ENCODE results near the gene CCDC169.

Gene CCDC169

DNA sequence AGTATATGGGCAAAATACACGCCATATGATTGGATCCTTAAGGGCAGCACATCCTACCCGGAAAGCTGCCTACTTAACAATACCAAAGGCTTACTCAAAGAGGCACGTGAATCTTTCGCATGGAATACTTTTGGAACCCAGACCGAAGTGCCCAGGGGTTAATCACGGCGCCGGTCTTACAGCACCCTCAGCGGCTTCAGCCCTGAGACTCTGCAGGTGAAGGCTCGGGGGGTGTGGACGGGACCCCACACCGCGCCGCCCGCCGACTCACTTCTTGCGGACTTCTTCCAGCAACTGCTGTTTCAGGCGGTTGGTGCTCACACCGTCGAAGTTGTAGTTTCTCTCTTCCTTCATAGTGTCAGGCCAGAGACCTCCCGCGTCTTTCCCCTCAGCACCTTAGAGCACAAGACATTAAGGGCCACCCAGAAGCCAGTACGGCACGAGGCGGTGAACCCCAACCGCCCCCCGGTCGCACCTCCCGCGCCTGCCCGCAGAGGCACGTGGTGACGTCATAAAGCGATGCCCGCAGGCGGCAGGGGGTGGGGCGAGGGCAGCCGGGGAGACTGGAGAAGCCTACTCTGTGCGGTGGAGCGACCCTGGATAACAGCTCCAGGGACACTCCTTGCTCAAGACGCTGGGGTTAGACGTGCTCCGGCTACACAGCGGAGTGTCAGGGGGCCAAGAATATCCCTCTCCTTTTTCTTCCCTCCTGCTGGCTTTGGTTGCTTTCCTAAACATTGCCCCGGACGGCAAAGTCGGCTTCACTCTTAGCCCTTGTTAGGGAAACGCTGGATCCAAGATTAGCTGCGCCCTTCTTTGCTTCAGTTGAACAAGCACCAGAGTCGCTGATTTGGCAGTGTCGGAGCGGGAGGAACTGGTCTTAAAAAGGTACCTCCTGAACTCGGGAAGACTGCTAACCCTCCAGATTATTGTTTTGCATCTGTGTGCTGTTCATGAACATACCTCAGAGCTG lies at the start of gene CCDC169:
Gene CCDC169, minus strand, starts transcription at position 449 of the 973 bp plus-strand sequence. Its CDS starts 95 bp downstream, at position 354.
- Histone ChIP-seq H3K4me1 (ENCODE audit: control insufficient read depth in 1 of 2, insufficient read depth in 2 of 2, low read length in 2 of 2) (peaks cover 0 to 9% of the 10 kb centered on the region in 2 donors), H3K9ac (ENCODE audit: low read depth in 1 of 2, low read length in 2 of 2) (peak within 1 kb of the TSS; percentile 13 to 62), H3K36me3 (ENCODE audit: control insufficient read depth in 1 of 2, insufficient read depth in 2 of 2, low read length in 2 of 2) (no peaks in the 10 kb centered on the region), H3K27me3 (ENCODE audit: control insufficient read depth in 1 of 2, insufficient read depth in 2 of 2, low read length in 2 of 2) (peaks cover 0 to 8% of the 10 kb centered on the region in 2 donors), H3K9me3 (ENCODE audit: control insufficient read depth in 1 of 2, low read length in 2 of 2) (no peaks in the 10 kb centered on the region), H3K27ac (ENCODE audit: low read depth, low read length) (no peak within 1 kb of the TSS), H3K4me3 (ENCODE audit: low read depth in 1 of 2, low read length in 2 of 2) (peak within 1 kb of the TSS; percentile 73 to 75)

DNA sequence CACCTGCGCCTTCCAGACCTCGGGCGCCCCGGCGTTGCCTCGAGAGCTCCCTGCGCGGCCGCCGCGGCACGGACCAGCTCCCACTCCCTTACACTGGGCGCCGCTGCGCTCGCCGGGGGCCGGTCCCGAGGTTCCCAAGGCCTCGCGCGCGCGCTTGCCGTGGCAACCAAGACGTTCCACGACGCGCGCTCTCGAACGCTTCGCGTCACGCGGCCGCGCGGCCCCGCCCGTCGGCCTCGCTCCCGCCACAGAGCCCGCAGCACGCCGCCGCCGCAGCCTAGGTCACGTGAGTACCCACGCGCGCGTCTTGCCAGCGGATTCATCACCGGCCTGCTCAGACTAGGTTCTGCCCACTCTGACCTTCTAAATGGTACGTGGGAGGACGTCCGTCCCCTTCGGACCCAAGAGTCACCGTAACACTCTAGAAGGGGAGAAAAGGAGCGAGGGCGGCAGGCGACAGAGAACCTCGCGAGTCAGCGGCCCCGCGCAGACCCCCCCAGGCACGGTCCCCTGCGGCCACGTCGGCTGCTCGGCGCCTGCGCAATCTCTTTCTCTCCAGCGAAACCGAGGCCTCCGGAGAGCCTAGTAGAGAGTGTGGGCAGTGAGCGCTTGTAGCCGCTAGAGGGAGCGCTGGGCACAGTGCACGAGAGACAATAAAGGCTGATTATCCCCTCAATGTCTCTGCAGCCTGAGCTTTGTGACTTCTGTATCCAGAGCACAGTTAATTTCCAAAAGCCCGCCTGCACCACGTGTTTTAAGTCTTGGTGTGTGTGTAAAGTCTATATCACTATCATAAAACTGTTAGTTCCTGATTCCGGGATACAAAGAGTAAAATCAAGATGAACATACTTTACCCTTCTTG lies 48.8 kb upstream of the CCDC169 start, which contains the start of gene SPART:
Gene SPART, minus strand, starts transcription at position 173 of the 862 bp plus-strand sequence. CDS start 10,564 bp downstream, outside the sequence.
- Histone ChIP-seq H3K4me1 (ENCODE audit: control insufficient read depth in 1 of 2, insufficient read depth in 2 of 2, low read length in 2 of 2) (peaks cover 4 to 11% of the 10 kb centered on the region in 2 donors), H3K9ac (ENCODE audit: low read depth in 1 of 2, low read length in 2 of 2) (peak within 1 kb of the TSS; percentile 82 to 92), H3K27ac (ENCODE audit: low read depth, low read length) (peak within 1 kb of the TSS; percentile 89), H3K4me3 (ENCODE audit: low read depth in 1 of 2, low read length in 2 of 2) (peak within 1 kb of the TSS; percentile 87 to 89), H3K36me3 (ENCODE audit: control insufficient read depth in 1 of 2, insufficient read depth in 2 of 2, low read length in 2 of 2) (no peaks in the 10 kb centered on the region), H3K27me3 (ENCODE audit: control insufficient read depth in 1 of 2, insufficient read depth in 2 of 2, low read length in 2 of 2) (no peaks in the 10 kb centered on the region), H3K9me3 (ENCODE audit: control insufficient read depth in 1 of 2, low read length in 2 of 2) (no peaks in the 10 kb centered on the region)

- no peaks in the 10 kb centered on the region for H3K9me3 ChIP-seq (ENCODE audit: control insufficient read depth in 1 of 2, low read length in 2 of 2)
- peak overlapping the region; percentile 82 to 92 for H3K9ac ChIP-seq (ENCODE audit: low read depth in 1 of 2, low read length in 2 of 2)
- H3K27ac ChIP-seq (ENCODE audit: low read depth, low read length) = peak overlapping the region; percentile 89
- peaks cover 4 to 11% of the 10 kb centered on the region in 2 donors for H3K4me1 ChIP-seq (ENCODE audit: control insufficient read depth in 1 of 2, insufficient read depth in 2 of 2, low read length in 2 of 2)
- H3K4me3 ChIP-seq (ENCODE audit: low read depth in 1 of 2, low read length in 2 of 2) = peak overlapping the region; percentile 87 to 89
- no peaks in the 10 kb centered on the region for H3K27me3 ChIP-seq (ENCODE audit: control insufficient read depth in 1 of 2, insufficient read depth in 2 of 2, low read length in 2 of 2)
- no peaks in the 10 kb centered on the region for H3K36me3 ChIP-seq (ENCODE audit: control insufficient read depth in 1 of 2, insufficient read depth in 2 of 2, low read length in 2 of 2)
These were observed 48.0 kb upstream of the CCDC169 start for GRCh38 chr13:36345438-36346221.

- H3K9me3 ChIP-seq (ENCODE audit: control insufficient read depth in 1 of 2, low read length in 2 of 2) = no peaks in the 10 kb centered on the region
- H3K4me3 ChIP-seq (ENCODE audit: low read depth in 1 of 2, low read length in 2 of 2) = peak overlapping the region; percentile 87 to 89
- peak overlapping the region; percentile 89 for H3K27ac ChIP-seq (ENCODE audit: low read depth, low read length)
- H3K27me3 ChIP-seq (ENCODE audit: control insufficient read depth in 1 of 2, insufficient read depth in 2 of 2, low read length in 2 of 2) = no peaks in the 10 kb centered on the region
- H3K36me3 ChIP-seq (ENCODE audit: control insufficient read depth in 1 of 2, insufficient read depth in 2 of 2, low read length in 2 of 2) = no peaks in the 10 kb centered on the region
- peak overlapping the region; percentile 82 to 92 for H3K9ac ChIP-seq (ENCODE audit: low read depth in 1 of 2, low read length in 2 of 2)
- peaks cover 4 to 11% of the 10 kb centered on the region in 2 donors for H3K4me1 ChIP-seq (ENCODE audit: control insufficient read depth in 1 of 2, insufficient read depth in 2 of 2, low read length in 2 of 2)
These were observed 47.3 kb upstream of the CCDC169 start for GRCh38 chr13:36344886-36345437.

DNA sequence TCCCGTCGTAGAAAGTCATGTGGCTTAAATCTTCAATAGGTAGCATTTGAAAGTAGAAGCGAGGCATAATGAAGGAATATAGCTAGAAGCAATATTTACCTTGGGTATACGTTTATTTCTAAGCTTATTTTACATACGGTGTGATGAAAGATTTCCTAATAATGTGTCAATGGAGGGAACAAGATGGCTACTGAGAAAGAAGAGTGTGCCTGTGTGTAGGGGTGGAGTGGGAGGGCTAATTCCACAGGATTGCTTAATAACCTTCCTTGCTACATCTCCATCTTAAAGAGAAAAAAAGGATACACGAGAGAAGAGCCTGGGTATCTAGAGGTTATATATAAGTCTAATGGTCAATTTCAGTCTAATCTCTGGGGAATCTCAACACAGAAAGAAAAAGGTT lies 46.6 kb upstream of the CCDC169 start:
- Histone ChIP-seq H3K27ac (ENCODE audit: low read depth, low read length) (no peak overlapping the region), H3K9ac (ENCODE audit: low read depth in 1 of 2, low read length in 2 of 2) (no peak overlapping the region), H3K36me3 (ENCODE audit: control insufficient read depth in 1 of 2, insufficient read depth in 2 of 2, low read length in 2 of 2) (no peaks in the 10 kb centered on the region), H3K4me1 (ENCODE audit: control insufficient read depth in 1 of 2, insufficient read depth in 2 of 2, low read length in 2 of 2) (peaks cover 4 to 11% of the 10 kb centered on the region in 2 donors), H3K9me3 (ENCODE audit: control insufficient read depth in 1 of 2, low read length in 2 of 2) (no peaks in the 10 kb centered on the region), H3K4me3 (ENCODE audit: low read depth in 1 of 2, low read length in 2 of 2) (no peak overlapping the region), H3K27me3 (ENCODE audit: control insufficient read depth in 1 of 2, insufficient read depth in 2 of 2, low read length in 2 of 2) (no peaks in the 10 kb centered on the region)

DNA sequence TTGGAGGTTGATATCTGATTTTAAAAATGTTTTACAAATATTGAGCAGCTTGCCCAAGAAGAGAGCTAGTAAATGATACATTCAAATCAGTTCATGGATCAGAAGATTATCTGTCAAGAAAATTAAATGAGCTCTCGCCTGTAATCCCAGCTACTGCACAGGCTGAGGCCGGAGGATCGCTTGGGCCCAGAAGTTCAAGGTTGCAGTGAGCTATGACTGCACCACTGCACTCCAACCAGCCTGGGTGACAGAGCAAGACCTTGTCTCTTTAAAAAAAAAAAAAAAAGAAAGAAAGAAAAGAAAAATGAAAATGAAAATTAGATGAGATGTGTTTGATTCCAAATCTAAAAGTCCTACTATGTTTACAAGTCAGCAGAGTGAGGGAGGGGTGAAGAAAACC lies 46.2 kb upstream of the CCDC169 start:
- Histone ChIP-seq H3K36me3 (ENCODE audit: control insufficient read depth in 1 of 2, insufficient read depth in 2 of 2, low read length in 2 of 2) (no peaks in the 10 kb centered on the region), H3K9ac (ENCODE audit: low read depth in 1 of 2, low read length in 2 of 2) (no peak overlapping the region), H3K9me3 (ENCODE audit: control insufficient read depth in 1 of 2, low read length in 2 of 2) (no peaks in the 10 kb centered on the region), H3K27me3 (ENCODE audit: control insufficient read depth in 1 of 2, insufficient read depth in 2 of 2, low read length in 2 of 2) (no peaks in the 10 kb centered on the region), H3K27ac (ENCODE audit: low read depth, low read length) (no peak overlapping the region), H3K4me1 (ENCODE audit: control insufficient read depth in 1 of 2, insufficient read depth in 2 of 2, low read length in 2 of 2) (peaks cover 4 to 11% of the 10 kb centered on the region in 2 donors), H3K4me3 (ENCODE audit: low read depth in 1 of 2, low read length in 2 of 2) (no peak overlapping the region)

DNA sequence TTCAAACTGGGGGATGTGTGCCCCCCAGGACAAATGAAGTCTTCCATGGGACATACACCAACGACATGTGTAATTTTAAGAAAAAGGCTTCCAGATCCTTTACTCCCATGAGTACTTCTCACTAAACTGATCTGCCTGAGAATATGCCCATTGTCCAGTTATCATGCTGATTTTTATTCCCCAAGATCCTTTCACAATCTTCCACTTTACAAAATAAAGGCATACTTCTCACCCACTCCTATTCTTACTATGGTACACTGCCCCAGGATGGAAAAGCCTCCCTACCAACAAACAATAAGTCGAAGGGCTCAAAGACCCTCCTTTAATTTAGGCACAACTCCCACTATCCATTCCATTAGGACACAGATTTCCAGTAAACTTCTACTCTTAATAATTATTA lies 45.1 kb upstream of the CCDC169 start:
- Histone ChIP-seq H3K36me3 (ENCODE audit: control insufficient read depth in 1 of 2, insufficient read depth in 2 of 2, low read length in 2 of 2) (no peaks in the 10 kb centered on the region), H3K27me3 (ENCODE audit: control insufficient read depth in 1 of 2, insufficient read depth in 2 of 2, low read length in 2 of 2) (no peaks in the 10 kb centered on the region), H3K9me3 (ENCODE audit: control insufficient read depth in 1 of 2, low read length in 2 of 2) (no peaks in the 10 kb centered on the region), H3K27ac (ENCODE audit: low read depth, low read length) (no peak overlapping the region), H3K4me3 (ENCODE audit: low read depth in 1 of 2, low read length in 2 of 2) (no peak overlapping the region), H3K4me1 (ENCODE audit: control insufficient read depth in 1 of 2, insufficient read depth in 2 of 2, low read length in 2 of 2) (peaks cover 4 to 11% of the 10 kb centered on the region in 2 donors), H3K9ac (ENCODE audit: low read depth in 1 of 2, low read length in 2 of 2) (no peak overlapping the region)

- H3K27me3 ChIP-seq (ENCODE audit: control insufficient read depth in 1 of 2, insufficient read depth in 2 of 2, low read length in 2 of 2) = no peaks in the 10 kb centered on the region
- no peak overlapping the region for H3K27ac ChIP-seq (ENCODE audit: low read depth, low read length)
- H3K9ac ChIP-seq (ENCODE audit: low read depth in 1 of 2, low read length in 2 of 2) = no peak overlapping the region
- H3K9me3 ChIP-seq (ENCODE audit: control insufficient read depth in 1 of 2, low read length in 2 of 2) = no peaks in the 10 kb centered on the region
- H3K4me3 ChIP-seq (ENCODE audit: low read depth in 1 of 2, low read length in 2 of 2) = no peak overlapping the region
- peaks cover 4 to 11% of the 10 kb centered on the region in 2 donors for H3K4me1 ChIP-seq (ENCODE audit: control insufficient read depth in 1 of 2, insufficient read depth in 2 of 2, low read length in 2 of 2)
- H3K36me3 ChIP-seq (ENCODE audit: control insufficient read depth in 1 of 2, insufficient read depth in 2 of 2, low read length in 2 of 2) = no peaks in the 10 kb centered on the region
These were observed 44.1 kb upstream of the CCDC169 start for GRCh38 chr13:36341718-36342117.

GRCh38 chr13:36339600-36340155 lies 42.1 kb upstream of the CCDC169 start:
- Histone ChIP-seq H3K27me3 (ENCODE audit: control insufficient read depth in 1 of 2, insufficient read depth in 2 of 2, low read length in 2 of 2) (no peaks in the 10 kb centered on the region), H3K9ac (ENCODE audit: low read depth in 1 of 2, low read length in 2 of 2) (no peak overlapping the region), H3K27ac (ENCODE audit: low read depth, low read length) (no peak overlapping the region), H3K4me3 (ENCODE audit: low read depth in 1 of 2, low read length in 2 of 2) (no peak overlapping the region), H3K9me3 (ENCODE audit: control insufficient read depth in 1 of 2, low read length in 2 of 2) (no peaks in the 10 kb centered on the region), H3K4me1 (ENCODE audit: control insufficient read depth in 1 of 2, insufficient read depth in 2 of 2, low read length in 2 of 2) (peaks cover 0 to 4% of the 10 kb centered on the region in 2 donors), H3K36me3 (ENCODE audit: control insufficient read depth in 1 of 2, insufficient read depth in 2 of 2, low read length in 2 of 2) (no peaks in the 10 kb centered on the region)

Measured in duodenal mucosa (tissue), 2 donors.